Fibroblast of lung (primary cell): ENCODE measurements around the gene DNAH9. TPM values are rescaled to one million over a fixed set of nuclear protein-coding genes. Genes with fewer than 3 reads are reported as not detected.

Experiments
- DNase-seq, 2 donors: peaks; one replicate each; pipeline versions ENCODE4 v3.0.0 to v3.0.0-alpha.2; 2010; ENCODE audit warnings: low read depth in 2 of 2
- H2AFZ ChIP-seq: 2 replicates; pipeline ENCODE4 v1.5.1; 2012; ENCODE audit warnings: low read length, control low read depth, inconsistent platforms
- H3K27ac ChIP-seq: 2 replicates; pipeline ENCODE4 v1.5.1; 2011; ENCODE audit warnings: low read length, control low read depth; ENCODE audit not compliant: insufficient read depth
- H3K27me3 ChIP-seq: 2 replicates; pipeline ENCODE4 v1.5.1; 2011; ENCODE audit warnings: mild to moderate bottlenecking, low read length; ENCODE audit not compliant: control insufficient read depth, insufficient read depth
- H3K36me3 ChIP-seq: 2 replicates; pipeline ENCODE4 v1.5.1; 2011; ENCODE audit warnings: low read length; ENCODE audit not compliant: control insufficient read depth, insufficient read depth
- H3K4me1 ChIP-seq: 2 replicates; pipeline ENCODE4 v1.5.1; 2011; ENCODE audit warnings: low read length; ENCODE audit not compliant: control insufficient read depth, insufficient read depth; ENCODE audit errors: extremely low read depth
- H3K4me2 ChIP-seq: 2 replicates; pipeline ENCODE4 v1.5.1; 2011; ENCODE audit warnings: low read length, control low read depth; ENCODE audit not compliant: insufficient read depth; ENCODE audit errors: extremely low read depth
- H3K4me3 ChIP-seq, 4 experiments: fragments of 200-600 bp in 1 of 4; sonication (generic) in 1 of 4; replicated peaks in 1 of 4; 2 replicates each; pipeline ENCODE4 v1.5.1; 2011 to 2016; ENCODE audit warnings: low read length in 4 of 4, low read depth in 3 of 4, mild to moderate bottlenecking in 3 of 4, control low read depth in 2 of 4, inconsistent platforms in 1 of 4, mixed read lengths in 1 of 4; ENCODE audit not compliant: insufficient read depth in 1 of 4; ENCODE audit errors: control extremely low read depth in 1 of 4
- H3K79me2 ChIP-seq: 2 replicates; pipeline ENCODE4 v1.5.1; 2012; ENCODE audit warnings: mild to moderate bottlenecking, low read length, inconsistent platforms; ENCODE audit not compliant: control insufficient read depth, insufficient read depth
- H3K9ac ChIP-seq: 2 replicates; pipeline ENCODE4 v1.5.1; 2011; ENCODE audit warnings: mild to moderate bottlenecking, low read length, control low read depth; ENCODE audit not compliant: insufficient read depth
- H3K9me3 ChIP-seq: 2 replicates; pipeline ENCODE4 v1.5.1; 2012; ENCODE audit warnings: low read depth, low read length; ENCODE audit not compliant: control insufficient read depth, insufficient read depth
- H4K20me1 ChIP-seq: 2 replicates; pipeline ENCODE4 v1.5.1; 2011; ENCODE audit warnings: low read length; ENCODE audit not compliant: control insufficient read depth, insufficient read depth; ENCODE audit errors: extremely low read depth
- EZH2 ChIP-seq: IDR thresholded peaks from 2 replicates; pipeline ENCODE4 v1.5.1; 2012; ENCODE audit warnings: low read length, control low read depth, mild to moderate bottlenecking; ENCODE audit errors: missing control alignments
- polyA plus RNA-seq, 2 donors: library from polyadenylated mRNA; depleted of rRNA in 1 of 2; stranded (reverse) in 1 of 2; unstranded in 1 of 2; fragments of >200 nt; gene quantifications; 2 replicates each; pipeline ENCODE4 v1.2.1, GENCODE V29; 2011 to 2012; ENCODE audit warnings: missing spikeins in 1 of 2
- total RNA-seq: library from RNA; depleted of rRNA; stranded (reverse); fragments of >200 nt; gene quantifications from 2 replicates; pipeline ENCODE4 v1.2.1, GENCODE V29; 2014
- TF ChIP-seq, protein P1 (sequence below), 2 donors: IDR thresholded peaks in 1 of 2; conservative IDR thresholded peaks in 1 of 2; 1 replicate in 1 of 2; 2 replicates in 1 of 2; pipeline ENCODE4 v1.5.1; 2011 to 2012; ENCODE audit warnings: low read length in 2 of 2, control low read depth in 1 of 2, inconsistent platforms in 1 of 2, low read depth in 1 of 2, mild to moderate bottlenecking in 1 of 2

The DNAH9 gene
- total and polyA plus RNA-seq, 2 donors (not counting 1 experiment from before 2014, with no cell fraction given), result not detected

DNA sequence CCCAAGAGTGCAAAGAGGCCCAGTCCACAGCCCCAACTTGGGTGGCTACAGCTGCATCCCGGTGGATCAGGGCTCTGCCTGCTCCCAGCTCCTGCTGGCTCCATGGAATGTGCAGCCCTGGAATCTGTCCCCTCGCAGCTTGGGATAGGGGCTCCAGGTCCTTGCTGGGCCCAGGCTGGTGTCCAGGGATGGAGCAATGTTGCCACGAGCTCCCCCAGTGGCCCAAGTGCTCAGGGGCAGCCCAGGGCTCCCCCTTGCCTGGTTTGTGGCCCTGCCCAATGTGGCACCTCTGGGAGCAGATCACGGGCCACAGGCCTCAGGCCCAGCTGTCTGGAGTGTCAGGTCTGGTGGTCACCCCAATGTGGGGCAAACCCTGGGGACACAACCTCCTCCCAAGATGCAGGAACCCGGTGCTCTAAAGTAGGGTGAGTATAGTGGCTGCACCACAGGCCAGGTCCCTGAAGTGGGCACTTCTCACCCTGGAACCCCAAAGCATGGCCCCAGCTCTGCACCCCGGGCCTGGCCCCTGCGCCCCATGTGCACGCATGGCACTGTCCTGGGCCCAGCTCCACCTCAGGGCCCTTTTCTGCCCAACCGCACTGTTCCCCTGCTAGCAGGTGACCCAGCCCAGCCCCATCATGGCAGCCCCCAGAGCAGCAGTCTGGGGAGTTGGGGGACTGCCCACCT, 14.8 kb upstream of the DNAH9 start:
- H3K9me3 ChIP-seq, result no peaks in the 10 kb centered on the region
- no peaks in the 10 kb centered on the region for H3K79me2 ChIP-seq
- no peak overlapping the region for H3K27ac ChIP-seq
- H3K27me3 ChIP-seq, result no peaks in the 10 kb centered on the region
- no peaks in the 10 kb centered on the region for H4K20me1 ChIP-seq
- H3K4me2 ChIP-seq, result no peak overlapping the region
- no peak overlapping the region for H3K4me3 ChIP-seq
- no peak overlapping the region for H2AFZ ChIP-seq
- no peak for DNase-seq
- no peak overlapping the region for H3K9ac ChIP-seq
- no peaks in the 10 kb centered on the region for H3K36me3 ChIP-seq
- no peak for TF ChIP-seq EZH2
- TF ChIP-seq, protein P1, sequence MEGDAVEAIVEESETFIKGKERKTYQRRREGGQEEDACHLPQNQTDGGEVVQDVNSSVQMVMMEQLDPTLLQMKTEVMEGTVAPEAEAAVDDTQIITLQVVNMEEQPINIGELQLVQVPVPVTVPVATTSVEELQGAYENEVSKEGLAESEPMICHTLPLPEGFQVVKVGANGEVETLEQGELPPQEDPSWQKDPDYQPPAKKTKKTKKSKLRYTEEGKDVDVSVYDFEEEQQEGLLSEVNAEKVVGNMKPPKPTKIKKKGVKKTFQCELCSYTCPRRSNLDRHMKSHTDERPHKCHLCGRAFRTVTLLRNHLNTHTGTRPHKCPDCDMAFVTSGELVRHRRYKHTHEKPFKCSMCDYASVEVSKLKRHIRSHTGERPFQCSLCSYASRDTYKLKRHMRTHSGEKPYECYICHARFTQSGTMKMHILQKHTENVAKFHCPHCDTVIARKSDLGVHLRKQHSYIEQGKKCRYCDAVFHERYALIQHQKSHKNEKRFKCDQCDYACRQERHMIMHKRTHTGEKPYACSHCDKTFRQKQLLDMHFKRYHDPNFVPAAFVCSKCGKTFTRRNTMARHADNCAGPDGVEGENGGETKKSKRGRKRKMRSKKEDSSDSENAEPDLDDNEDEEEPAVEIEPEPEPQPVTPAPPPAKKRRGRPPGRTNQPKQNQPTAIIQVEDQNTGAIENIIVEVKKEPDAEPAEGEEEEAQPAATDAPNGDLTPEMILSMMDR (conservative IDR thresholded peaks at IDR 0.05 in 1 of 2, IDR thresholded peaks at IDR 0.05 in 1 of 2; ENCODE audit: low read depth in 1 of 2, low read length in 2 of 2), result no peak
- H3K4me1 ChIP-seq, result no peaks in the 10 kb centered on the region

DNA sequence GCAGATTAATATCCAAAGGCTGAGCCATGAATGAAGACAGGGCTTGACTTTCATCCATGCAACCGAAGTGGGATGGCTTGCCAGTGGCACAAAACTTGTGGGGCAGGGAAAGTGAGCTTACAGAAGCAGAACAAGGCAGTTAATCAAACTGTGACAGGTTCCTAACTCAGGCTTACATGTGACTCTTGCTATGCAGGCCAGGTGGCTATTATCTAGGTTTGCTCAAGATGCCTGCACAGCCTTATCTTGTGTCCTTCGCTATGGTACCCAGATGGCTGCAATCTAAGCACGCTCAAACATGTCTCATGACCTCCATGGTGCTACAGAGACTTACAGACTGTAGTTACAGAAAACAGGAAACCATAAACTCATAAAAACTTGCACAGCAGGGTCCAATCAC, 8.6 kb upstream of the DNAH9 start:
- TF ChIP-seq, protein P1 (conservative IDR thresholded peaks at IDR 0.05 in 1 of 2, IDR thresholded peaks at IDR 0.05 in 1 of 2; ENCODE audit: low read depth in 1 of 2, low read length in 2 of 2), result no peak
- no peak for TF ChIP-seq EZH2
- no peaks in the 10 kb centered on the region for H3K27me3 ChIP-seq
- no peaks in the 10 kb centered on the region for H3K79me2 ChIP-seq
- H4K20me1 ChIP-seq, result no peaks in the 10 kb centered on the region
- no peak overlapping the region for H3K27ac ChIP-seq
- H3K9me3 ChIP-seq, result no peaks in the 10 kb centered on the region
- no peak overlapping the region for H3K4me2 ChIP-seq
- H3K4me3 ChIP-seq, result no peak overlapping the region
- no peaks in the 10 kb centered on the region for H3K4me1 ChIP-seq
- no peak for DNase-seq
- no peaks in the 10 kb centered on the region for H3K36me3 ChIP-seq
- no peak overlapping the region for H2AFZ ChIP-seq
- no peak overlapping the region for H3K9ac ChIP-seq

DNA sequence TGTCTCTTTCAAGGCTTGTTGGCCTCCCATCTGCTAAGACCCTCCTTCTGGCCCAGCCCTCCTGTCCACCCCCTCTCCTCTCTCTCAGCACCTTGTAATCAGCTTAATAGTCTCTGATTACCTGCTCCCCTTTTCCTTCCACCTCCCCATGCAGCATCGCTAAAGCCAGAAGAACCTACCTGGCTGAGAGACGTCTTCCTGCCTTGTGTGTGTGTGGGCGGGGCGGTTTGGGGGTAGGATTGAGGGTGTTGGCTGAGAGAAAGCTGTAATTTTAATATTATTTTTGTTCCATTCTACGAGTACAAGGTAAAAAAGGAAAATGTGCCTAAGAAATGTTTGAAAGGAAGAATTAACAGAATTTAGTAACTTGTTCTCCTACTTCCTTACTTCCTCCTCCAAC, 3.4 kb downstream of the DNAH9 start:
- no peak overlapping the region for H3K27ac ChIP-seq
- no peaks in the 10 kb centered on the region for H3K36me3 ChIP-seq
- no peaks in the 10 kb centered on the region for H3K4me1 ChIP-seq
- H4K20me1 ChIP-seq, result no peaks in the 10 kb centered on the region
- H3K4me2 ChIP-seq, result no peak overlapping the region
- H3K79me2 ChIP-seq, result no peaks in the 10 kb centered on the region
- no peak for DNase-seq
- no peak overlapping the region for H3K9ac ChIP-seq
- no peaks in the 10 kb centered on the region for H3K27me3 ChIP-seq
- no peak for TF ChIP-seq EZH2
- TF ChIP-seq, protein P1 (conservative IDR thresholded peaks at IDR 0.05 in 1 of 2, IDR thresholded peaks at IDR 0.05 in 1 of 2; ENCODE audit: low read depth in 1 of 2, low read length in 2 of 2), result no peak
- H2AFZ ChIP-seq, result no peak overlapping the region
- H3K4me3 ChIP-seq, result no peak overlapping the region
- no peaks in the 10 kb centered on the region for H3K9me3 ChIP-seq
